H1 (cell line): ENCODE data around the gene RGL2. TPM values are rescaled to one million over a fixed set of nuclear protein-coding genes. Genes with fewer than 3 reads are reported as not detected.

ENCODE experiments used
- CTCF ChIA-PET: fragments of 300-600 bp; sonication (Branson Sonifier 250); formaldehyde crosslinking; loops from one replicate; lab custom pipeline; 2021; ENCODE audit not compliant: partially characterized antibody; lab: Charles Lee
- POLR2A ChIA-PET: fragments of 300-600 bp; sonication (Branson Sonifier 250); formaldehyde crosslinking; loops from one replicate; lab custom pipeline; 2021; ENCODE audit warnings: inconsistent platforms; ENCODE audit not compliant: partially characterized antibody; lab: Charles Lee
- DNase-seq, 2 experiments: peaks; one replicate each; pipeline versions ENCODE4 v3.0.0 to v3.0.0-alpha.2; 2010 to 2022; ENCODE audit warnings: low spot score in 2 of 2, low read depth in 1 of 2, mixed read lengths in 1 of 2
- FAIRE-seq: peaks from 2 replicates; lab custom pipeline; 2011; peaks lifted over from hg19 to GRCh38; lab: Jason Lieb, UNC
- H2AFZ ChIP-seq: 2 replicates; pipeline ENCODE4 v1.8.1; 2012; ENCODE audit warnings: low read length, inconsistent platforms
- H2AK5ac ChIP-seq: 2 replicates; pipeline ENCODE4 v1.6.1; 2013; ENCODE audit warnings: low read depth, low read length
- H2BK120ac ChIP-seq: replicated peaks from 2 replicates; pipeline ENCODE3; 2013; ENCODE audit warnings: low read depth, low read length, inconsistent platforms
- H2BK12ac ChIP-seq: 2 replicates; pipeline ENCODE4 v1.6.1; 2013; ENCODE audit warnings: low read depth, low read length
- H2BK15ac ChIP-seq: 2 replicates; pipeline ENCODE4 v1.6.1; 2013; ENCODE audit warnings: low read length
- H2BK20ac ChIP-seq: 2 replicates; pipeline ENCODE4 v1.6.1; 2013; ENCODE audit warnings: low read length
- H2BK5ac ChIP-seq: 2 replicates; pipeline ENCODE4 v1.6.1; 2013; ENCODE audit warnings: low read depth, low read length
- H3K14ac ChIP-seq: 2 replicates; pipeline ENCODE4 v1.6.1; 2013; ENCODE audit warnings: inconsistent platforms; ENCODE audit not compliant: insufficient read length
- H3K18ac ChIP-seq: 2 replicates; pipeline ENCODE4 v1.6.1; 2013; ENCODE audit warnings: low read length; ENCODE audit errors: extremely low read depth
- H3K23ac ChIP-seq: 2 replicates; pipeline ENCODE4 v1.6.1; 2013; ENCODE audit warnings: inconsistent platforms; ENCODE audit not compliant: insufficient read length
- H3K23me2 ChIP-seq: 2 replicates; pipeline ENCODE4 v1.6.1; 2013; ENCODE audit warnings: low read depth, low read length
- H3K27ac ChIP-seq: 2 replicates; pipeline ENCODE4 v1.6.1; 2011; ENCODE audit warnings: low read depth, low read length, inconsistent platforms
- H3K27me3 ChIP-seq, 4 experiments: replicated peaks in 1 of 4; 1 replicate in 1 of 4; 2 replicates in 3 of 4; pipeline versions ENCODE4 v1.6.1 to v1.8.1; 2011 to 2013; ENCODE audit warnings: low read length in 3 of 4, mild to moderate bottlenecking in 3 of 4, inconsistent platforms in 2 of 4, mixed read lengths in 2 of 4, moderate library complexity in 1 of 4; ENCODE audit not compliant: control insufficient read depth in 3 of 4, insufficient read depth in 3 of 4; ENCODE audit errors: extremely low read depth in 1 of 4
- H3K36me3 ChIP-seq, 4 experiments: 2 replicates each; pipeline versions ENCODE4 v1.6.1 to v1.8.1; 2011 to 2013; ENCODE audit warnings: mild to moderate bottlenecking in 4 of 4, low read length in 3 of 4, moderate library complexity in 2 of 4, control low read depth in 1 of 4, inconsistent platforms in 1 of 4; ENCODE audit not compliant: insufficient read depth in 4 of 4, control insufficient read depth in 2 of 4
- H3K4ac ChIP-seq: replicated peaks from 2 replicates; pipeline ENCODE3; 2013; ENCODE audit warnings: low read length, low read depth, mixed read lengths, inconsistent platforms; ENCODE audit not compliant: insufficient read length
- H3K4me1 ChIP-seq, 4 experiments: replicated peaks in 1 of 4; 1 replicate in 1 of 4; 2 replicates in 3 of 4; pipeline versions ENCODE4 v1.6.1 to v1.8.1; 2011 to 2013; ENCODE audit warnings: low read length in 3 of 4, inconsistent platforms in 2 of 4, mixed read lengths in 1 of 4; ENCODE audit not compliant: insufficient read depth in 4 of 4, control insufficient read depth in 3 of 4
- H3K4me2 ChIP-seq, 2 experiments: 2 replicates each; pipeline versions ENCODE4 v1.6.1 to v1.8.1; 2011 to 2013; ENCODE audit warnings: low read depth in 2 of 2, low read length in 2 of 2, control low read depth in 1 of 2, inconsistent platforms in 1 of 2, mild to moderate bottlenecking in 1 of 2; ENCODE audit not compliant: insufficient read depth in 1 of 2
- H3K4me3 ChIP-seq, 4 experiments: fragments of 200-600, 300-600 bp in 1 of 4; sonication (generic), shearing (Covaris generic), sonication (Bioruptor Twin) in 1 of 4; 2 replicates each; pipeline versions ENCODE4 v1.5.1 to v1.8.1; 2011 to 2016; ENCODE audit warnings: low read length in 4 of 4, low read depth in 3 of 4, control low read depth in 2 of 4, inconsistent platforms in 2 of 4, mild to moderate bottlenecking in 2 of 4, mixed read lengths in 1 of 4, moderate library complexity in 1 of 4; ENCODE audit not compliant: insufficient read depth in 2 of 4; ENCODE audit errors: extremely low read depth in 1 of 4
- H3K56ac ChIP-seq: replicated peaks from 2 replicates; pipeline ENCODE3; 2013; ENCODE audit warnings: low read depth, mild to moderate bottlenecking, mixed read lengths, low read length, inconsistent platforms; ENCODE audit not compliant: insufficient read length
- H3K79me1 ChIP-seq: 2 replicates; pipeline ENCODE4 v1.6.1; 2013; ENCODE audit warnings: low read depth, low read length, control low read depth
- H3K79me2 ChIP-seq, 2 experiments: 2 replicates each; pipeline versions ENCODE4 v1.6.1 to v1.8.1; 2012 to 2013; ENCODE audit warnings: low read length in 2 of 2, mild to moderate bottlenecking in 2 of 2, inconsistent platforms in 1 of 2; ENCODE audit not compliant: insufficient read depth in 2 of 2, control insufficient read depth in 1 of 2
- H3K9ac ChIP-seq, 4 experiments: replicated peaks in 1 of 4; 1 replicate in 1 of 4; 2 replicates in 3 of 4; pipeline versions ENCODE4 v1.6.1 to v1.8.1; 2011 to 2013; ENCODE audit warnings: low read depth in 3 of 4, low read length in 3 of 4, control low read depth in 2 of 4, mild to moderate bottlenecking in 2 of 4, moderate library complexity in 2 of 4, inconsistent platforms in 1 of 4; ENCODE audit errors: extremely low read depth in 1 of 4
- H3K9me3 ChIP-seq, 2 experiments: 2 replicates each; pipeline versions ENCODE4 v1.6.1 to v1.8.1; 2012 to 2013; ENCODE audit warnings: mild to moderate bottlenecking in 2 of 2, moderate library complexity in 2 of 2, control low read depth in 1 of 2, inconsistent platforms in 1 of 2, low read depth in 1 of 2, low read length in 1 of 2, mixed read lengths in 1 of 2; ENCODE audit not compliant: insufficient read depth in 2 of 2
- H4K20me1 ChIP-seq, 2 experiments: replicated peaks in 1 of 2; 2 replicates each; pipeline versions ENCODE3 to v1.8.1; 2011 to 2013; ENCODE audit warnings: inconsistent platforms in 2 of 2, low read length in 2 of 2, mild to moderate bottlenecking in 1 of 2; ENCODE audit not compliant: insufficient read depth in 2 of 2, control insufficient read depth in 1 of 2
- H4K5ac ChIP-seq: 2 replicates; pipeline ENCODE4 v1.6.1; 2013; ENCODE audit warnings: low read length, low read depth, mixed read lengths, inconsistent platforms; ENCODE audit not compliant: insufficient read length
- H4K8ac ChIP-seq: 2 replicates; pipeline ENCODE4 v1.8.0; 2013; ENCODE audit warnings: mild to moderate bottlenecking, moderate library complexity, low read length, inconsistent platforms; ENCODE audit not compliant: insufficient read depth; ENCODE audit errors: extremely low read depth
- H4K91ac ChIP-seq: replicated peaks from 2 replicates; pipeline ENCODE3; 2013; ENCODE audit warnings: low read length, mixed read lengths, inconsistent platforms; ENCODE audit not compliant: insufficient read length
- EZH2 ChIP-seq: fragments of 200-600 bp; sonication (generic); IDR thresholded peaks from 2 replicates; pipeline ENCODE4 v1.7.1; 2012; ENCODE audit warnings: low read depth, mild to moderate bottlenecking, moderate library complexity, low read length, inconsistent platforms; ENCODE audit not compliant: severe bottlenecking
- JUN ChIP-seq: IDR thresholded peaks from 2 replicates; pipeline ENCODE4 v1.6.1; 2011; ENCODE audit warnings: low read depth, mild to moderate bottlenecking, improper control_type of control experiment, low read length
- SIN3A ChIP-seq, 2 experiments: IDR thresholded peaks in 1 of 2; conservative IDR thresholded peaks in 1 of 2; 2 replicates each; pipeline ENCODE4 v1.6.1; 2011 to 2012; ENCODE audit warnings: low read length in 2 of 2, improper control_type of control experiment in 1 of 2, low read depth in 1 of 2, mild to moderate bottlenecking in 1 of 2
- SUZ12 ChIP-seq: fragments of 200-600 bp; sonication (generic); IDR thresholded peaks from 2 replicates; pipeline ENCODE4 v1.6.1; 2012; ENCODE audit warnings: mild to moderate bottlenecking, inconsistent platforms, low read length, moderate library complexity, mixed read lengths
- WGBS, 2 experiments: shearing (Covaris generic) in 1 of 2; methylation state at CpG; one replicate each; pipeline versions ENCODE4 v1.1.6 to v1.1.7; 2013 to 2015; ENCODE audit warnings: low lambda C conversion rate in 2 of 2, mixed read lengths in 2 of 2, inconsistent platforms in 1 of 2, low coverage in 1 of 2, missing lambda C conversion rate in 1 of 2; ENCODE audit not compliant: insufficient replicate concordance in 2 of 2, insufficient coverage in 1 of 2, insufficient read length in 1 of 2; ENCODE audit errors: extremely low coverage in 1 of 2, missing lambda C conversion rate in 1 of 2; 5-methylcytosine and 5-hydroxymethylcytosine counted together
- polyA plus RNA-seq, 7 experiments: library from polyadenylated mRNA; depleted of rRNA in 3 of 7; stranded (reverse) in 5 of 7; unstranded in 2 of 7; fragments of >200 nt in 5 of 7; fragments of 200-250 nt in 2 of 7; gene quantifications; 1 replicate in 5 of 7; 2 replicates in 1 of 7; 4 replicates in 1 of 7; pipeline versions ENCODE4 v1.2.1 to v1.2.3, GENCODE V29; 2011 to 2013; ENCODE audit warnings: missing spikeins in 2 of 7, mixed read lengths in 2 of 7
- total RNA-seq: library from RNA; stranded (reverse); fragmentation: NEBNext Ultra II Directional; extraction: Animal tissue kit (Norgen Biotek cat#: 25700); gene quantifications from 2 replicates; pipeline ENCODE4 v1.2.1, GENCODE V29; 2021

Gene RGL2
- total and polyA plus RNA-seq, 2 of the 8 experiments (the other 6 are each of a cell fraction or from before 2014, with no cell fraction given): 58.1 to 80.3 TPM

DNA sequence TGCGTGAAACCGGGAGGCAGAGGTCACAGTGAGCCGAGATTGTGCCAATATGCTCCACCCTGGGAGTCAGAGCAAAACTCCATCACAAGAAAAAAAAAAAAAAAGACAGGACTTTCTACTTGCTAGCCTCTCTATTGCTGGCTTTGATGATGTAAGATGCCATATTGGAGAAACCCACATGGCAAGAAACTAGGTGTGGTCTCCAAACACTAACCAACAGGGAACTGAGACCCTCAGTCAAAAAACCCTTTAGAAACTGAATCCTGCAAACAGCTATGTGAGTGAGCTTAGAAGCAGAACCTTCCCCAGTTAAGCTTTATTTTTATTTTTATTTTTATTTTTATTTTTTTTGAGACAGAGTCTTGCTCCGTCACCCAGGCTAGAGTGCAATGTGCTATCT, 37.2 kb upstream of the RGL2 start:
- no peak overlapping the region for H3K18ac ChIP-seq
- H2BK12ac ChIP-seq: no peak overlapping the region
- no peaks in the 10 kb centered on the region for H3K4me1 ChIP-seq
- H4K8ac ChIP-seq: no peak overlapping the region
- no peaks in the 10 kb centered on the region for H3K79me2 ChIP-seq
- H3K4ac ChIP-seq: no peak overlapping the region
- H3K4me2 ChIP-seq: no peak overlapping the region
- no peak overlapping the region for H2BK15ac ChIP-seq
- H3K27ac ChIP-seq: no peak overlapping the region
- CTCF ChIA-PET: interaction anchor here (0.6 to 4.4 kb wide), 3 partner anchors 9 to 134 kb away, joined by 3 to 22 read pairs (median 3); no protein-coding TSS in a partner anchor
- H2BK120ac ChIP-seq: no peak overlapping the region
- WGBS, 2 experiments: 100% methylated on average over 3 of the region's 4 CpGs; no CpG with 5 or more reads in 1 of the 2 experiments
- no peak overlapping the region for H2BK20ac ChIP-seq
- no peaks in the 10 kb centered on the region for H3K36me3 ChIP-seq
- H3K9me3 ChIP-seq: no peaks in the 10 kb centered on the region
- H2AFZ ChIP-seq: no peak overlapping the region
- H4K91ac ChIP-seq: no peak overlapping the region
- no peak for DNase-seq
- H3K23ac ChIP-seq: no peak overlapping the region
- H3K79me1 ChIP-seq: no peaks in the 10 kb centered on the region
- no peaks in the 10 kb centered on the region for H4K20me1 ChIP-seq
- H2AK5ac ChIP-seq: no peak overlapping the region
- H3K4me3 ChIP-seq: no peak overlapping the region
- no peak overlapping the region for H4K5ac ChIP-seq
- no peak overlapping the region for H2BK5ac ChIP-seq
- no peak overlapping the region for H3K9ac ChIP-seq
- H3K23me2 ChIP-seq: no peaks in the 10 kb centered on the region
- no peak overlapping the region for H3K56ac ChIP-seq
- H3K27me3 ChIP-seq: no peaks in the 10 kb centered on the region
- no peak for FAIRE-seq
- H3K14ac ChIP-seq: no peak overlapping the region
- no peak for TF ChIP-seq SUZ12
- TF ChIP-seq EZH2: no peak
- TF ChIP-seq JUN: no peak
- no peak for TF ChIP-seq SIN3A (conservative IDR thresholded peaks at IDR 0.05 in 1 of 2, IDR thresholded peaks at IDR 0.05 in 1 of 2; ENCODE audit: low read depth in 1 of 2, low read length in 2 of 2)
- POLR2A ChIA-PET: interaction anchor here (0.6 to 0.9 kb wide), 2 partner anchors 24 to 91 kb away, joined by 3 read pairs; no protein-coding TSS in a partner anchor
